ENCODE measurements around the gene GALNT15. TPM values are rescaled to one million over a fixed set of nuclear protein-coding genes. Genes with fewer than 3 reads are reported as not detected.

The GALNT15 gene
- polyA plus RNA-seq, 1 donor = 1.3 TPM

- DNase-seq = no peak
Measured at GRCh38 chr3:16255326-16255725, 80.8 kb downstream of the GALNT15 start.

GRCh38 chr3:16255726-16256125 lies 81.2 kb downstream of the GALNT15 start:
- no peak for DNase-seq

GRCh38 chr3:16257309-16257708 lies 82.8 kb downstream of the GALNT15 start:
- no peak for DNase-seq

- DNase-seq = no peak
Measured at GRCh38 chr3:16258177-16258576, 83.7 kb downstream of the GALNT15 start.

GRCh38 chr3:16258866-16259265 lies 84.4 kb downstream of the GALNT15 start:
- DNase-seq = no peak

- DNase-seq = no peak
Measured at GRCh38 chr3:16260046-16260445, 85.6 kb downstream of the GALNT15 start.

- DNase-seq = no peak
Measured at GRCh38 chr3:16262174-16262573, 87.7 kb downstream of the GALNT15 start.

GRCh38 chr3:16264174-16264707 lies 89.8 kb downstream of the GALNT15 start:
- DNase-seq = no peak

GRCh38 chr3:16264708-16265454 lies 90.4 kb downstream of the GALNT15 start, which contains the start of the genes DPH3 and OXNAD1:
Gene DPH3 (minus strand): TSS chr3:16264943. CDS start chr3:16264876, 67 bp downstream.
Gene OXNAD1 (plus strand): TSS chr3:16265212. CDS start chr3:16270953, 5,741 bp downstream.
- peak; percentile 100 for DNase-seq

- DNase-seq = no peak
Measured at GRCh38 chr3:16265455-16265786, 90.9 kb downstream of the GALNT15 start.

- no peak for DNase-seq
Measured at GRCh38 chr3:16266714-16267113, 92.2 kb downstream of the GALNT15 start.

GRCh38 chr3:16270855-16271254 lies 96.4 kb downstream of the GALNT15 start:
- no peak for DNase-seq

GRCh38 chr3:16272588-16272987 lies 98.1 kb downstream of the GALNT15 start:
- DNase-seq = no peak

GRCh38 chr3:16273867-16274266 lies 99.4 kb downstream of the GALNT15 start:
- DNase-seq = no peak

GRCh38 chr3:16277471-16277870 lies 103.0 kb downstream of the GALNT15 start:
- DNase-seq = no peak

- DNase-seq = no peak
Measured at GRCh38 chr3:16279010-16279801, 104.7 kb downstream of the GALNT15 start.

GRCh38 chr3:16280671-16281070 lies 106.2 kb downstream of the GALNT15 start:
- no peak for DNase-seq

Other genes with a start within 250 kb of the GALNT15 start
- gene DPH3, start 90.3 kb downstream of the GALNT15 start, polyA plus RNA-seq (ENCODE audit: insufficient read length) = 21.4 TPM
- 9.0 TPM for gene OXNAD1, start 90.5 kb downstream of the GALNT15 start, polyA plus RNA-seq (ENCODE audit: insufficient read length)